Panc1 (cell line): Measurements from ENCODE around the gene RSRC2. TPM values are rescaled to one million over a fixed set of nuclear protein-coding genes. Genes with fewer than 3 reads are reported as not detected.

Experiments used
- ATAC-seq: fragments of 200-7000 bp; cut with Tn5 transposase; 2 replicates; pipeline ENCODE4 v1.9.1; 2020; ENCODE audit warnings: mild to moderate bottlenecking, moderate library complexity
- BruUV-seq: library from RNA; stranded (reverse); fragments of 400-500 nt; replicated peaks from 2 replicates; lab custom pipeline; 2021; lab: Mats Ljungman, UMichigan
- CTCF ChIA-PET: fragments of 300-600 bp; sonication (Branson Sonifier 250); formaldehyde crosslinking; loops from one replicate; lab custom pipeline; 2022; ENCODE audit warnings: antibody characterized with exemption; lab: Charles Lee
- POLR2A ChIA-PET: fragments of 300-600 bp; sonication (Branson Sonifier 250); formaldehyde crosslinking; loops from one replicate; lab custom pipeline; 2022; ENCODE audit warnings: antibody characterized with exemption; lab: Charles Lee
- DNase-seq: peaks from one replicate; pipeline ENCODE4 v3.0.0-alpha.2; 2010; ENCODE audit warnings: low read depth, low spot score
- H3K27ac ChIP-seq: 2 replicates; pipeline ENCODE4 v1.5.1; 2011; ENCODE audit warnings: mild to moderate bottlenecking, low read length, inconsistent platforms
- H3K27me3 ChIP-seq: fragments of 200-500 bp; sonication (Bioruptor generic); 2 replicates; pipeline ENCODE4 v1.6.0; 2014; ENCODE audit warnings: low read length, inconsistent platforms; ENCODE audit not compliant: control insufficient read depth, insufficient read depth
- H3K36me3 ChIP-seq: fragments of 200-500 bp; sonication (Bioruptor generic); 2 replicates; pipeline ENCODE4 v1.5.1; 2014; ENCODE audit warnings: inconsistent platforms, mild to moderate bottlenecking, low read length, moderate library complexity; ENCODE audit not compliant: control insufficient read depth, insufficient read depth
- H3K4me1 ChIP-seq: 2 replicates; pipeline ENCODE4 v1.5.1; 2011; ENCODE audit warnings: inconsistent platforms, mild to moderate bottlenecking, low read length, moderate library complexity; ENCODE audit not compliant: control insufficient read depth, insufficient read depth
- H3K4me3 ChIP-seq, 2 experiments: 2 replicates each; pipeline ENCODE4 v1.5.1; 2011 to 2012; ENCODE audit warnings: low read depth in 2 of 2, low read length in 2 of 2, mild to moderate bottlenecking in 2 of 2, inconsistent platforms in 1 of 2, moderate library complexity in 1 of 2
- H3K9me3 ChIP-seq: fragments of 200-500 bp; sonication (Bioruptor generic); 2 replicates; pipeline ENCODE4 v1.5.1; 2014; ENCODE audit warnings: low read depth, mild to moderate bottlenecking, inconsistent platforms, low read length, moderate library complexity; ENCODE audit not compliant: control insufficient read depth, insufficient read depth
- POLR2AphosphoS5 ChIP-seq: IDR thresholded peaks from 2 replicates; pipeline ENCODE4 v1.6.1; 2012; ENCODE audit warnings: mild to moderate bottlenecking, low read depth, low read length, moderate library complexity
- SIN3A ChIP-seq: IDR thresholded peaks from 2 replicates; pipeline ENCODE4 v1.6.1; 2012; ENCODE audit warnings: low read depth, mild to moderate bottlenecking, low read length, moderate library complexity, borderline replicate concordance; ENCODE audit not compliant: insufficient read depth
- TCF7L2 ChIP-seq: IDR thresholded peaks from 2 replicates; pipeline ENCODE4 v1.6.1; 2011; ENCODE audit warnings: mild to moderate bottlenecking, low read depth, low read length, inconsistent platforms
- in situ Hi-C: cut with HindIII; loops from 2 replicates; pipeline ENCODE4 v1.10.0; 2016; ENCODE audit warnings: low sequenced_read_pairs, low pct_unique_long_range_greater_than_20kb
- intact Hi-C: fragments of 100-400 bp; cut with micrococcal nuclease; formaldehyde crosslinking; loops from one replicate; pipeline ENCODE4 v1.10.0; 2022; ENCODE audit not compliant: unreplicated experiment
- total RNA-seq: library from RNA; stranded (reverse); gene quantifications from one replicate; pipeline ENCODE4 v1.2.1, GENCODE V29; 2021; ENCODE audit not compliant: unreplicated experiment
- TF ChIP-seq, protein P1 (sequence below): fragments of 450-650 bp; IDR thresholded peaks from 2 replicates; pipeline ENCODE4 v1.5.1; 2017; ENCODE audit warnings: mild to moderate bottlenecking
- TF ChIP-seq, protein P2 (sequence below), 2 experiments: IDR thresholded peaks; 2 replicates each; pipeline ENCODE4 v1.6.1; 2011 to 2012; ENCODE audit warnings: low read depth in 2 of 2, control low read depth in 1 of 2, low read length in 1 of 2, mild to moderate bottlenecking in 1 of 2, moderate library complexity in 1 of 2; ENCODE audit not compliant: insufficient read depth in 1 of 2

RSRC2 gene
- total RNA-seq, 1 experiment from 2014 or later: 57.8 TPM

DNA sequence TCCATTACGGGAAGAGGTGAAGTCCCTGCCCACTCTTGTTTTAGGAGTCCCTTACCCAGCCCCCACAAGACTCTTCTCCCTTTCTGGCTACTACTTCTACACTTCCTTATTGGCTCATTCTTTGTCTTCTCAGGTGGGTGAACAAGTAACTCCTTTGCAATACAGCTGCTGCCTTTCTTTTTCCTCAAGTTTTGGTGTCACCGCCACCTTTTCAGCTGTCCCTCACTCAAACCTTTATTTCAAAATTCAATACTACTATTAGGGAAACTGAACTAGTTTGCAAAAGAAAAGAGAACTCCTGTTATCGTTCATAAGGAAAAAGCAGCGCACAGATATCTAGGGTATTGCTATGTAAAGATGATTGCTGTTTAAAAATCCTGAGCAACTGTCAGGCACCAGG is 6.1 kb downstream of the RSRC2 start:
- ChIA-PET POLR2A (interaction anchor here (0.6 kb wide), 1 partner anchor 33 kb away, joined by 4 read pairs; no protein-coding TSS in a partner anchor), CTCF (no interaction called here)
- H3K36me3 ChIP-seq: peaks cover 73% of the 10 kb centered on the region
- no peaks in the 10 kb centered on the region for H3K9me3 ChIP-seq
- DNase-seq (no peak), ATAC-seq (no peak)
- TF ChIP-seq SIN3A (no peak), TCF7L2 (no peak), POLR2AphosphoS5 (no peak)
- TF ChIP-seq, protein P1, sequence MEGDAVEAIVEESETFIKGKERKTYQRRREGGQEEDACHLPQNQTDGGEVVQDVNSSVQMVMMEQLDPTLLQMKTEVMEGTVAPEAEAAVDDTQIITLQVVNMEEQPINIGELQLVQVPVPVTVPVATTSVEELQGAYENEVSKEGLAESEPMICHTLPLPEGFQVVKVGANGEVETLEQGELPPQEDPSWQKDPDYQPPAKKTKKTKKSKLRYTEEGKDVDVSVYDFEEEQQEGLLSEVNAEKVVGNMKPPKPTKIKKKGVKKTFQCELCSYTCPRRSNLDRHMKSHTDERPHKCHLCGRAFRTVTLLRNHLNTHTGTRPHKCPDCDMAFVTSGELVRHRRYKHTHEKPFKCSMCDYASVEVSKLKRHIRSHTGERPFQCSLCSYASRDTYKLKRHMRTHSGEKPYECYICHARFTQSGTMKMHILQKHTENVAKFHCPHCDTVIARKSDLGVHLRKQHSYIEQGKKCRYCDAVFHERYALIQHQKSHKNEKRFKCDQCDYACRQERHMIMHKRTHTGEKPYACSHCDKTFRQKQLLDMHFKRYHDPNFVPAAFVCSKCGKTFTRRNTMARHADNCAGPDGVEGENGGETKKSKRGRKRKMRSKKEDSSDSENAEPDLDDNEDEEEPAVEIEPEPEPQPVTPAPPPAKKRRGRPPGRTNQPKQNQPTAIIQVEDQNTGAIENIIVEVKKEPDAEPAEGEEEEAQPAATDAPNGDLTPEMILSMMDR: no peak
- TF ChIP-seq, protein P2, sequence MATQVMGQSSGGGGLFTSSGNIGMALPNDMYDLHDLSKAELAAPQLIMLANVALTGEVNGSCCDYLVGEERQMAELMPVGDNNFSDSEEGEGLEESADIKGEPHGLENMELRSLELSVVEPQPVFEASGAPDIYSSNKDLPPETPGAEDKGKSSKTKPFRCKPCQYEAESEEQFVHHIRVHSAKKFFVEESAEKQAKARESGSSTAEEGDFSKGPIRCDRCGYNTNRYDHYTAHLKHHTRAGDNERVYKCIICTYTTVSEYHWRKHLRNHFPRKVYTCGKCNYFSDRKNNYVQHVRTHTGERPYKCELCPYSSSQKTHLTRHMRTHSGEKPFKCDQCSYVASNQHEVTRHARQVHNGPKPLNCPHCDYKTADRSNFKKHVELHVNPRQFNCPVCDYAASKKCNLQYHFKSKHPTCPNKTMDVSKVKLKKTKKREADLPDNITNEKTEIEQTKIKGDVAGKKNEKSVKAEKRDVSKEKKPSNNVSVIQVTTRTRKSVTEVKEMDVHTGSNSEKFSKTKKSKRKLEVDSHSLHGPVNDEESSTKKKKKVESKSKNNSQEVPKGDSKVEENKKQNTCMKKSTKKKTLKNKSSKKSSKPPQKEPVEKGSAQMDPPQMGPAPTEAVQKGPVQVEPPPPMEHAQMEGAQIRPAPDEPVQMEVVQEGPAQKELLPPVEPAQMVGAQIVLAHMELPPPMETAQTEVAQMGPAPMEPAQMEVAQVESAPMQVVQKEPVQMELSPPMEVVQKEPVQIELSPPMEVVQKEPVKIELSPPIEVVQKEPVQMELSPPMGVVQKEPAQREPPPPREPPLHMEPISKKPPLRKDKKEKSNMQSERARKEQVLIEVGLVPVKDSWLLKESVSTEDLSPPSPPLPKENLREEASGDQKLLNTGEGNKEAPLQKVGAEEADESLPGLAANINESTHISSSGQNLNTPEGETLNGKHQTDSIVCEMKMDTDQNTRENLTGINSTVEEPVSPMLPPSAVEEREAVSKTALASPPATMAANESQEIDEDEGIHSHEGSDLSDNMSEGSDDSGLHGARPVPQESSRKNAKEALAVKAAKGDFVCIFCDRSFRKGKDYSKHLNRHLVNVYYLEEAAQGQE (IDR thresholded peaks at IDR 0.05; ENCODE audit: insufficient read depth in 1 of 2, low read depth in 2 of 2, low read length in 1 of 2): no peak
- no peak overlapping the region for H3K27ac ChIP-seq
- no TSS peak for BruUV-seq
- in situ Hi-C loops (no loop called here), intact Hi-C loops (no loop called here)
- peaks cover 16% of the 10 kb centered on the region; the same call in 1 of the 2 replicates for H3K4me1 ChIP-seq
- no peaks in the 10 kb centered on the region for H3K27me3 ChIP-seq
- H3K4me3 ChIP-seq: no peak overlapping the region

DNA sequence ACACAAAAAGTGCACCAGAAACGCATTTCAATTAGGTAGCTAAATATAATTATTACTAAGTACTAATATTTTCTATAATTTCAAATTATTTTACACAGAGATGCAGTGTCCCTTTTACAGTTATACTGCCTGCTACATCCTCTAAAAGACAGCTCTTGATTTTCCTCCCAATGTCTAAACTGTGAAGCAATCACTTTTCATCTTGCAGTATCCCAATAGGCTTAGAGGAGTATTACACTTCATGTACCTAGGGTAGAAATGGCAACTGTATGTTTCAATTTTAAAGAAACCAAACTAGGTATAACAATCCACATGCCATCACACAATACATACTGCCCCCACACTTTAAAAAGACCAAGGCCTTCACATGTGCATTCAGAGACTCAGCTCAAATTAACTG is 7.3 kb downstream of the RSRC2 start:
- Histone ChIP-seq H3K36me3 (peaks cover 78% of the 10 kb centered on the region), H3K9me3 (no peaks in the 10 kb centered on the region), H3K4me3 (no peak overlapping the region), H3K27me3 (no peaks in the 10 kb centered on the region), H3K4me1 (peaks cover 16% of the 10 kb centered on the region; the same call in 1 of the 2 replicates), H3K27ac (no peak overlapping the region)
- in situ Hi-C loops: no loop called here
- CTCF ChIA-PET: no interaction called here
- POLR2A ChIA-PET: no interaction called here
- DNase-seq (no peak), ATAC-seq (no peak)
- no TSS peak for BruUV-seq
- TF ChIP-seq, protein P2 (IDR thresholded peaks at IDR 0.05; ENCODE audit: insufficient read depth in 1 of 2, low read depth in 2 of 2, low read length in 1 of 2): no peak
- intact Hi-C loops: no loop called here
